Activated CD8-positive, alpha-beta memory T cell treated with anti-CD3 and anti-CD28 coated beads for 4 hours (primary cell): Measurements from ENCODE around the gene ST3GAL4.

Experiments
- DNase-seq, 2 donors: peaks; one replicate each; pipeline ENCODE4 v3.0.0-alpha.2; 2020; ENCODE audit warnings: low read depth in 2 of 2

ST3GAL4 gene

DNA sequence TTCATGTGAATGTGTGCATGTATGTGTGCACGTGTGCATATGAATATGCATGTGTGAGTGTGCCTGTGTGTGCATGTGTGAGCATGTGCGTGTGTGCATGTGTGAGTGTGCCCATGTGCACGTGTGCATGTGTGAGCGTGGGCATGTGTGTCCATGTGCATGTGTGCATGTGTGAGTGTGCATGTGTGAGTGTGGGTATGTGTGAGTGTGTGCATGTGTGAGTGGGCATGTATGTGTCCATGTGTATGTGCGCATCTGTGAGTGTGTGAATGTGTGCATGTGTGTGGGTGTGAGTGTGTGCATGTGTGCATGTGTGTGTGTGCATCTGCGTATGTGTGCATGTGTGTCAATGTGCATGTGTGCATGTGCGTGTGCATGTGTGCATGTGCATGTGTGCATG is 94.7 kb downstream of the ST3GAL4 start:
- no peak for DNase-seq

DNA sequence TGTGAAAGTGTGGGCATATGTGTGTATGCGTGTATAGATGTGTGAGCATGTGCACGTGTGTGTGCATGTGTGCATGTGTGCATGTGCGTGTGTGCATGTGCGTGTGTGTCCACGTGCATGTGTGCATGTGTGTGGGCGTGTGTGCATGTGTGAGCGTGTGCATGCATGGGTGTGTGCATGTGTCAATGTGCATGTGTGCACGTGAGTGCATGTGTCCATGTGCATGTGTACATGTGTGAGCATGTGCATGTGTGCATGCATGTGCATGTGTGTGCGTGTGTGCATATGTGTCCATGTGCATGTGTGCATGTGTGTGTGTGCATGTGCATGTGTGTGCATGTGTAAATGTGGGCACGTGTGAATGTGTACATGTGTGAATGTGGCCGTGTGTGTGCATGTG is 95.3 kb downstream of the ST3GAL4 start:
- DNase-seq, result no peak

DNA sequence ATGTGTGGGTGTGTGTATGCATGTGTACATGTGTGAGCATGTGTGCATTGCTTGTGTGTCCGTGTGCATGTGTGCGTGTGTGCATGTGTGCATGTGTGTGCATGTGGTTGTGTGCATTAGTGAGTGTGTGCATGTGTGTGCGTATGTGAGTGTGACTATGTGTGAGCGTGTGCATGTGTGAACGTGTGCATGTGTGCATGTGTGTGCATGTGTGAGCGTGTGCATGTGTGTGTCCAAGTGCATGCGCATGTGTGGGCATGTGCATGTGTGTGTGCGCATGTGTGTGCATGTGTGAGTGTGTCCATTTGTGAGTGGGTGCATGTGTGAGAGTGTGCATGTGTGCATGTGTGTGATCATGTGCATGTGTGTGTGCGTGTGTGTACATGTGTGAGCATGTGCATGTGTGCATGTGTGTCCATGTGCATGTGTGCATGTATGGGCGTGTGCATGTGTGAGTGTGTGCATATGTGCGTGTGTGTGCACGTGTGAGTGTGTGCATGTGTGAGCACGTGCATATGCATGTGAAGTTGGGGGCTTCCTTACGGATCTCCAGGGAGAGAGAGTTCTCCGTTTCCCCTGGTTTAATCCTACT is 95.8 kb downstream of the ST3GAL4 start:
- DNase-seq, result no peak

DNA sequence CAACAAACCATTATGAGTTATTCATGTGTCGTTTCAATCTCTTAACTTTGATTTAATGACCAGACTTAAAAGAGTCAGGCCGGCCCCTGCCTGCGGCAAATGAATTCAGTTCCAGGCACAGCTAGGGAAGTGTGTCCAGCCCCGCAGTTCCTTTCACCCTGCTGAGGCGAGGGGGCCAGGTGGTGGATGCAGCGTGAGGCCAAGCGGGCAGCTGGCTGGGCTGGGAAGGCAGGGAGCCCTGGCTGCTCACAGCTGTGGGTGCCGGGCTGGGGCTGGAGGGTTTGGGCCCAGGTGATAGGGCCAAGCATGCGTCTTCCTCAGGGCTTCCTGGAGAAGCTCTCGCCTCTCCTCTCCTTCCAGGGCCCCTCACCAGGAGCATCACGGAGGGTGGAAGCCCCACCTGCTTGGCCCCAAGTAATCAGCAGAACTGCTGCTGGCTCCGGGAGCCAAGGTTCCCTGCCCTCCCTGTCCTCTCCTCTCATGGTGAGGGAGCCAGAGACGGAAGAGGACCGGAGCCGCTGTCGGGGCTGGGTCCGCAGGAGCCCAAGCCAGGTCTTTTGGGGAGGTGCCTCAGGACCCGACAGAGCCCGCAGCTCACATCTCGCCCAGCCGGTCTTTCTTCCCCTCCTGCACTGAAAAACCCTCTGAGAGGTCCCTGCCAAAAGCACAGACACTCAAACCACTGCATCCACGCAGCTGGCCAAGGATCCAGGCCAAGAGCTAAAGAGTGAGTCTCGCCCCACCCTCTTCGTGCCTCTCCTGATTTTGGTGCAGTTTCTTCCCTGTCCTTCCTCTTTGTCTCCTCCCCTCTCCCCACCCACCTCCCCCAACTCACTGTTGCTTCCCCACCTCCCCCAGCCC is 97.0 kb downstream of the ST3GAL4 start:
- no peak for DNase-seq

DNA sequence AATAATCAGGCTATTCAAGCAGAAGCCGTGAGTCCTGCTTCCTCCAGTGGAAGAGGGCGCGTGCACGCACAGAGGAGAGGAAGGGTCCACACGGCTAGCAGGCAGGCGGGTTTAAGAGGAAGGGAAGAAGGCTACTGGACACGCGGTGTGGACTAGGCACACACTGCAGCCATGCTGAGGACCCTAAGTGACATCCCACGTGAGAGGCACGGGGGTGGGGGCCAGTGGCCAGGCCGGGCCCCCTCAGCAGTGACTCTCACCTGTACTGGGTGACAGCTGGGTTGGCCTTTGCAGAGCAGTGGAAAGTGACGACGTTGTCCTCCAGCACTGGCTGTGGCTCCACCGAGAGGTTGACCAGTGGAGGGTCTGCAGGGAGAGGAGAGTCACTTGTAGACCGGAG is 100.6 kb downstream of the ST3GAL4 start:
- no peak for DNase-seq

DNA sequence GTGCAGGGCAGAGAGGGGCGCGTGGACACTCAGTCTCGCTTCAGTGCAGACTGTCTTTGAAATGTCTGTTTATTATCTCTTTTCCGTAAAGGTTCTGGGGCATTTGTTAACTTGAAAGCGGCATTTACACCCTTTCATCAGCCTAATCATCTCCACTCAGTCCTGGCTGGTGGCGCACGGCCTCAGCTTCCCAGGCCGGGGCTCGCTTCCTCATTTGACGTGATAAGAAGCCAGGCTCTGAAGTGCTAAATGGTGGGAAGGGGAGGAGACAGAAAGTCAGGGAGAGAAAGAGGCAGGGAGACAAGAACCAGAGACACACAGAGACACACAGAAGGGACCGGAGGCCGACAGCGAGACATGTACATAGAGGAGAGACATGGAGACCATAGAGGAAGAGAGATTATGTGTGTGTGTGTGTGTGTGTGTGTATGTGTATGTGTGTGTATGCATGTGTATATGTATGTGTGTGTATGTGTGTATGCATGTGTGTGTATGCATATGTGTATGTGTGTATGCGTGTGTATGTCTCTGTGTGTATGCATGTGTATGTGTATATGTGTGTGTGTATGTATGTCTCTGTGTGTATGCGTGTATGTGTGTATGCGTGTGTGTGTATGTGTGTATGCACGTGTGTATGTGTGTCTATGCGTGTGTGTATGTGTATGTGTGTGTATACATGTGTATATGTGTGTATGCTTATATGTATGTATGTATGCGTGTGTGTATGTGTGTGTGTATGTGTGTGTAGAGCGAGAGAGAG is 101.5 kb downstream of the ST3GAL4 start:
- DNase-seq, result no peak

DNA sequence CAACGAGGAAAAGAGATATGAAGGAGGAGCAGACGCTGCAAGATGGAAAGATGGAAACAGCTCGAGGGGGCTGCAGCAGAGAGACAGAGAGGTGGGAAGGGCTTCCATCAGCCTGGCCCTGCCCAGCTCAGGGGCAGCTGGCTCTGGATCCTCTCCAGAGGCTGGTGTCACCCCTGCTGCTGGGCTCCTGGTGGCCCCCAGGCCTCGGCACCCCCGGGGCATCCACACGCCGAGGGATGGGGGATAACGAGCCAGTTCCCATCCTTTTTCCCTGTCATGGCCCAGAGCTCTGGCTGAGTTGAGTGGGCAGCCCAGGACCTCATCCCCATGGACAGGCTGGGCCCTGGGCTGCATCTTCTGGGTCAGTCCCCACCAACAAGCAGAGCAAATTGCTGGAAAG is 102.3 kb downstream of the ST3GAL4 start:
- no peak for DNase-seq

DNA sequence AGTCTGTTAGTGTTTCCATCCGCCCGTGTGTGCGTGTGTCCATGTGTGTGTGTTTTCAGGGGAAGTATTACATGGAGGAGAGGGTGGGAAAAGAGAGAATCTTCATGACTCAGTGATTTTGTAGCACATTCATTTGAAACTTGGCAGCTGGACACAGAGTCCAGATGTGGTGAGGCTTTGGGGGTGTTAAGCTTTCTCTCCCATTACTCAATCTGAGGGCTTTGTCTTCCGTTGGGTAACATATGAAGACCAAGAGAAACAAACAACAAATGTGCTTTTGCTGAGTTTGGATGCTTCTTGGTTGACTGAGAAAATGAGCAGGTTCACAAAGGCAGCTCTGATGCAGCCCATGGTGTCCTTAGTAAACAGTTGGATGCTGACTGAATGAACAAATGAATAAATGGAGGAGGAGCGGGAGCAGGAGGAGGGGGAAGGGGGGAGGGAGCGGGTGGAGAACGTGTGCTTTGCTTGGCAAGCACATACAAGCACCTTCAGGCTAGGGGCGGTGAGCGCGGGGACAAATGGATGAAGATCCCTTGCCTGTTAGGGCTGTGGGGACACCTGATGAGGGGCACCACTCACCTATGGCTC is 104.3 kb downstream of the ST3GAL4 start:
- no peak for DNase-seq

DNA sequence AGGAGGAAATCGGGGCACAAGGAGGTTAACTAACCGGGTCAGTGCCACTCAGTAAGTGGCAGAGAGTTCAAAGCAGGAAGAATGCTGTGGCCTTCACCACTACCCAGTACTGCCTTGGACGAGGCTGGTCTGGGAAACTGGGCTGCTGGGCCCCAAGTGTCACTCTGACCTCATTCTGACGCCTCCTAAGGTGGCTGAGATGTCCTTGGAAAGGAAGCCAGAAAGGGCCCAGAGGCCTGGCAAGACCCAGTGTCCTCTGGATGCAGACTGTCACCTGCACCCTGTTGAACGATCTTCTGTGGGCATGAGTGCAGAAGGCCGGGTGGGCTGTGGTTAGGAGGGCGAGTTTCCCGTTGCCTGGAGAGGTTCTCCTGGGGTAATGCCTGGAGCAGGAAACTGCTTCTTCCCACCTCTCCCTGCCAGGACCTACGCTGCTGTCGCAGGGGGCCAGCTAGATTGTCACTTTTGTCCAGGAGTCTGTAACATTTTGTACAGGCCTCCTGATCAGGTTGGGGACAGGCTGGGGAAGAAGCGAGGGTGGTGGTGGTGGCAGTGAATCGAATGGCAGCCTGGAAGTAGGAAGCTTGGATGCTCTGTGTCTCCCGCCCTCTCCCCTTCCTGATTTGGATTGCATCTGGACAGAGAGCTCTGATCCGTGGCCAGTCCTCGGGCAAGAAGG is 105.1 kb downstream of the ST3GAL4 start:
- DNase-seq, result no peak

DNA sequence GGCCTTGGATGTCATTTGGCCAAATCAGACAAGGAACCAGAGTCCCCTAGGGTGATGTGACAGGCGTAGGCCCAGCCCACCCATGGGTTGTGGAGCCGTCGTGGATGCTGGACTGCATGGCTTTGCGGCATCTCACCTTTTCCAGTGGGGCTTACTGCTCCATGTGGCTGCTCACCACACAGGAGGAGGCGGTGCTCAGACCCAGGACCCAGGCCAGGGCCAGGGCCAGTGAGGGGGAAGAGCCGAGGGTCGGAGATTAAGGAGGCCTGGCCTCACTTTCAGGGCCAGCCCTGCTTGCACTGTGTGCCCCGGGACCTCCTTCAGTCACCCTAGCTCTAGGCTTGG is 105.6 kb downstream of the ST3GAL4 start:
- no peak for DNase-seq

DNA sequence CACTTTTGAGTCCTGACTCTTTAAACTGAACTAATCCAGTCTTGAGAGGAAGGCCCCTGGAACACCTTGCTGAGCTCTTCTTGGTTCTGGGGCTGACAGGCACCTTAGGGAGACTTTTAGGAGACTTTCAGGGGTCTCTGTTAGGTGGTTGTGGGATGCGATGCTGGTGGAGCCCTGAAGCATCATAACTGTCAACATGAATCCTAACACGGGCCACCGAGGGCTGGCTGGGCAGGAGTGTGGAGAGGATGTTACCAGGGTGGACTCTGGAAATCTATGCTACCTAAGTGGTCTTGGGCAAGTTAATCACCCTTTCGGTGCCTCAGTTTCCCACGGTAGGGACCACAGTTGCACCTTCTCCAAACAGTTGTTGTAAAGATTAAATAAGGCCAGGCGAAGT is 106.5 kb downstream of the ST3GAL4 start:
- no peak for DNase-seq

DNA sequence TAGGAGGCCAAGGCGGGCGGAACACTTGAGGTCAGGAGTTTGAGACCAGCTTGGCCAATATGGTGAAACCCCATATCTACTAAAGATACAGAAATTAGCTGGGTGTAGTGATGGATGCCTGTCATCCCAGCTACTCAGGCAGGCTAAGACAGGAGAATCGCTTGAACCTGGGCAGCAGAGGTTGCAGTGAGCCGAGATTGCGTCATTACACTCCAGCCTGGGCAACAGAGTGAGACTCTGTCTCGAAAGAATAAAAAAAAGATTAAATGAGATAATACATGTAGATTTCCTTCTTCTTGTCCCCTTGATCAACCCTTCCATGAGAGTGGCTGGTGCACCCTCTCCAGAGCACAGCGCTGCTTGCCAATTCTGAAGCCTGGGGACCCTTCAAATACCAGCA is 106.9 kb downstream of the ST3GAL4 start:
- DNase-seq, result no peak
